Measurements from ENCODE around the gene NR2F1. TPM values are rescaled to one million over a fixed set of nuclear protein-coding genes. Genes with fewer than 3 reads are reported as not detected.

Gene NR2F1
- total RNA-seq, 2 donors from 2014 or later = 16.9 to 33.0 TPM

GRCh38 chr5:93637697-93638096 lies 54.7 kb downstream of the NR2F1 start:
- ATAC-seq = no peak
- 41% methylated on average over 2 of the region's 2 CpGs for WGBS, 2 donors
- intact Hi-C loops (cut with DNase I) = no loop called here
- TF ChIP-seq CTCF (IDR thresholded peaks at IDR 0.05) (no peak), POLR2A (IDR thresholded peaks at IDR 0.05) (no peak)
- no peak overlapping the region for H3K27ac ChIP-seq
- DNase-seq = no peak
- H3K4me3 ChIP-seq = no peak overlapping the region
- H3K4me1 ChIP-seq = peaks cover 5% of the 10 kb centered on the region
- H3K9me3 ChIP-seq = no peaks in the 10 kb centered on the region
- H3K36me3 ChIP-seq (replicated peaks in 1 of 2; ENCODE audit: insufficient read depth in 1 of 2, low read depth in 2 of 2) = no peaks in the 10 kb centered on the region
- H3K27me3 ChIP-seq = no peaks in the 10 kb centered on the region

- Histone ChIP-seq H3K27me3 (no peaks in the 10 kb centered on the region), H3K36me3 (replicated peaks in 1 of 2; ENCODE audit: insufficient read depth in 1 of 2, low read depth in 2 of 2) (no peaks in the 10 kb centered on the region), H3K4me1 (peaks cover 5% of the 10 kb centered on the region), H3K27ac (no peak overlapping the region), H3K4me3 (no peak overlapping the region), H3K9me3 (no peaks in the 10 kb centered on the region)
- intact Hi-C loops (cut with DNase I) = no loop called here
- TF ChIP-seq CTCF (IDR thresholded peaks at IDR 0.05) = no peak
- TF ChIP-seq POLR2A (IDR thresholded peaks at IDR 0.05) = no peak
- ATAC-seq (no peak), DNase-seq (no peak)
- WGBS, 2 donors = 93 to 95% methylated on average over 3 of the region's 3 CpGs
These were observed 59.5 kb downstream of the NR2F1 start for GRCh38 chr5:93642526-93642925.

MicroRNAs encoded within 50 kb of the gene (microRNA counts, 767-probe panel; counts per million panel counts)
- microRNA hsa-miR-2277-3p (0 to 736 counts per million in 2 donors), microRNA hsa-miR-2277-5p (0 to 736 counts per million in 2 donors)

Other genes with a start within 250 kb of the NR2F1 start
- gene NR2F1-AS1, start 2.0 kb upstream of the NR2F1 start, total RNA-seq = 1 to 10 TPM; 4.9 to 5.3 TPM
- gene POU5F2, start 158.4 kb downstream of the NR2F1 start, total RNA-seq = 1 to 10 TPM; 5.2 to 5.3 TPM